Measurements from ENCODE around the gene P4HA3. TPM values are rescaled to one million over a fixed set of nuclear protein-coding genes. Genes with fewer than 3 reads are reported as not detected.

Gene P4HA3
- total RNA-seq, 1 experiment from 2014 or later, result 0.48 TPM

DNA sequence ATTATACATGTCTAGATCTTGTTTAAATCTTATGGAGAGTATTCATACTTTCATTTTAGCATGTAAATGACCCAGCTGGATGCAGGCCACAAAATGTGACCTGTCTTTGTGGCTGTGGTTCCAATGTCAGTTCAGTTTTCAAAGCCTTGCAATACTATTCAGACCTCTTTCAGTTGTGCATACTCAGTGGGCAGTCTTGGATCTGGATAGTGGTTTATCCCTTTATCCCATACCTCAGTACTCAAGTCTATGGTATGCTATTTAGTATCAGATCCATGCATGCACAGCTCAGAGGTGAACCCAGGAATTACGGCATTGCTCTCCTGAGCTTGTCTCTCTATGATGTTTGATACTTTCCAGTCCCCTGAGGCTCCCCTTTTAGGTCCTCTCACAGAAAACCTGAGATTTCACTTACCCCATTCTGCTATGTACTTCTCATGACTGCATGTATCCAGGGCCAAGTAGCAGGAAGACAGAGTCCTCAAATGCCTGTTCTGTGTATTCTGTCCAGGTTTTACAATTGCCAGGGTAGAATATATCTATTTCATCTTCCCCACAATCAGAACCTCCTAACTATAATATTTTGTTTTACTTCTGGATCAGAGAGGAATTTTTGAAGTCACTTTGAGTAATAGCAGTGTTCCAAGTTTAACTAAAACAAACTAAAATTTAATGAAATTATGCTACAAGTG is 6.9 kb upstream of the P4HA3 start:
- peak; percentile 31 for DNase-seq (ENCODE audit: low spot score)

DNA sequence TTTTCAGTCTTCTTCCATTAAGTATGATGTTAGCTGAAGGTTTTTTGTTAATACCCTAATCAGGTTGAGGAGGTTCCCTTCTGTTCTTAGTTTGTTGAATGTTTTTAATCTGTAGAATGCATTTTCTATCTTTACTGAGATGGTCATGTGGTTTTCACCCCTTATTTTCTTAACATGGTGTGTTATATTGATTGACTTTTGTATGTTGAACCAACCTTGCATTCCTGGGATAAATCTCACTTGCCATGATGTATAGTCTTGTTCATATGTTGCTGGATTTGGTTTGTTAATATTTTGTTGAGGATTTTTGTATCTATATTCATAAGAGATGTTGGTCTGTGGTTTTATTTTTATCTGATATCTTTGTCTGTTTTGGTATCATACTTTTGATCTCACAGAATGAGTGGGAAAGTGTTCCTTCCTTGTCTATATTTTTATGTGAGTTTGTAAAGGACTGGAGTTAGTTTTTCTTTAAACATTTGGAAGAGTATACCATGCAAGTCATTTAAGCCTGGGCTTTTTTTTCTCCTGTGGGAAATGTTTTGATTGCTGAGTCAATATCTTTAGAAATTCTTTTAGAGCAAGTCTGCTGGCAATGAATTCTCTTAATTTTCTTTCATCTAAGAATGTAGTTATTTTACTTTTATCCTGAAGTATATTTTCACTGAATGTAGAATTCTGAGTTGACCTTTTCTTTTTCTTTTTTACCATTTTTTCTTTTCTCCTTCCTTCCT is 5.5 kb upstream of the P4HA3 start:
- no peak for DNase-seq (ENCODE audit: low spot score)

DNA sequence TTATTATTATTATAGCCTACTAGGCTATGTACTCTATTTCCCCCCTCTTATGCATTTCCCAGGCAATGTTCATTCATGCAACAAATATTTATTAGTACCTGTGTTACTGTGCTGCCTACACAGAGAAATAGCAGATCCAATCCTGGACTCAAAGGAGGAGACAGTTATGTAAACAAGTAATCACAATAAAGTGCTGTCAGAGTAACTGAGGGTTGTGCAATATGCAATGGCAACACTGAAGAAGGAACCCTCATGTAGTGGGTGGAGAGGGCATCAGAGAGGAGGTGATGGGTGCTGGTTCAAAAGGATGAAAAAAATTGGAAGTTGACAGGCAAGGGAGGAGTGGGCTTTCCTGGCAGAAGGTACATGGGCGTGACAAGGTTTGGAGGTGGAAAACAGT is 886 bp upstream of the P4HA3 start:
- no peak for DNase-seq (ENCODE audit: low spot score)

DNA sequence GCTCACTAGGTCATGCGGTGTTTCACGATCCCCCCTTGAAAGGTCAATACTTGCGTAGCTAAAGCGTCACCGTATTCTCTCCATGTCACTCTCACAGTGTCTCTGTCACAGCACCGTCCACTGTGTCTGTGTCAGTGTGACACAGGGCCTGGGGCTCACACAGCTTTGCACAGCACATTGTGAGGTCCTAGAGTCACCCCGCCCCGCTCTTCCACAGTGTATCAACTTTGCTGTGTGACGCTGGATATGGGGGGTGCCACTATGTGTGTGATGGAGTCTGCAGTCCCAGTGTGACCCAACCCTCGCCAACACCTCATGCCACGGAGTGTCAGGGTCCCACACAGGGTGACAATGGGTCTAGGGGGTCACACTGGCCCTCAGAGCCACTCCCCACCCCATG is 583 bp downstream of the P4HA3 start:
- DNase-seq (ENCODE audit: low spot score), result no peak

DNA sequence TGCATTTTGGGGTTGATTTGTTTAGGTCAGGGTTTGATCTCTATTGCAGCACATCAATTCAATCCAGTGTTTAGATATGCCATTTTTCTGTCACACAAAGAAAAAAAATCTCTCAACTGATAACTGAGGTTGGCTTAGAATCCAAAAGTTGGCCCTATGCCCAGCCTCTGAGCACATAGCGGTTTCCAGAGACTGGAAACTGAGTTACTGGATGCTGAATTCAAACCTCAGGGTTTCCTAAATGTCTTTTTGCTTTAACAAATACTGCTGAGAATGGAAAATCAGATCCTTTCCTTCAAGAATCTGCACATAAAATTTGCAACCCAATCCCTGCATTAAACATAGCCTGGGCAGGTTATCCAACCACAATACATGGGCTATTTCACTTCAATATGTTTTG is 4.0 kb downstream of the P4HA3 start:
- no peak for DNase-seq (ENCODE audit: low spot score)

DNA sequence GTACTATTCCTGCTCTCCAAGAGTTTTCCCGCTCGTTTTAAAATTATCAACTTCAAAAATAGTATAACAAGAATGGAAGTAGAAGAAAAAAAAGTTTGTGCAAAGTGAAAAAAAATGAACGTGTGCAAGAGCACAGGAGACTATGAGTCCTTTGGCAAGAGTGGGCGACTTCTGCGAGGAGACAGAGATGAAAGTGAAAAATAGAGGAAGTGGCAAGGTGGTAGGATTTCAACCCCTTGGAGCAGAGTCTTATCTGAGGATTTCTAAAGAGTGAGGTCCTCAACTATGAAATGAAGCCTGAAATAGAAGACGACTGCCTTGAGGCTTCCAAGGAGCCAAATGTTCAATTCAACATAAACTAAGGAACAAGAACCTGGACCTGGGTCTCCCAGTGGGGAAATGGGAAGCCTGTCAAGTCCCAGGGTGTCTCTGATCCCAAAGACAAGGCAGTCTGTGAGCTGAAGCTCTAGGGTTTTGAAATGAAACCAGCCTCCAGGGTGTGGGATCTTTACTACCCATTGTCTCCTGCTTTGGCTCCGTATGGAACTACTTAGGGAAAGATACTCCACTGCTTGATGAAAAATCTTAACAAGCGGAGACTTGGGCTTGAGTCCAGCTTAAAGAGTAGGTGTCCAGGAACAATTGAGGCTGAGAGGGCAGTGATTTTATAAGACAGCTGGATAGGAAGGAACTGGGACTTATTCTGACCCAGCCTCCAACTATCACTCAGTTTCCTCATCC is 4.8 kb downstream of the P4HA3 start:
- no peak for DNase-seq (ENCODE audit: low spot score)

DNA sequence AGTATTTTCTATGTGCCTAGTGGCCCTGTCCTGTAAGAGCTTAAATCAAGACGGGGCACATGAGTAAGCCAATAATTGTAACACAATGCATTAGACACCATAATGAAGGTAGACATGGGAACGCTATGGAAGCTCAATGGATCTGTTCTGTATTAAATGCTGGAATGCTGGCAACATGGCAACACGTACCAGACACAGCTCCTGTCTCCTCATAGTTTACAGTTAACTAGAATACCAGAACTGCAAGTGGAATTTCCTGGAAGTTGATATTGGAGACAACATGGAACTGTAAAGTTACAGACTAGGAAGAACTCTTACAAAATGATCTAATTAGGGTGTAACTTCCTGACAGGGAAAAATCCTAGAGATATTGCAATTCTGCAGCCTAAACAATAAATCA is 12.4 kb downstream of the P4HA3 start:
- DNase-seq (ENCODE audit: low spot score), result no peak

DNA sequence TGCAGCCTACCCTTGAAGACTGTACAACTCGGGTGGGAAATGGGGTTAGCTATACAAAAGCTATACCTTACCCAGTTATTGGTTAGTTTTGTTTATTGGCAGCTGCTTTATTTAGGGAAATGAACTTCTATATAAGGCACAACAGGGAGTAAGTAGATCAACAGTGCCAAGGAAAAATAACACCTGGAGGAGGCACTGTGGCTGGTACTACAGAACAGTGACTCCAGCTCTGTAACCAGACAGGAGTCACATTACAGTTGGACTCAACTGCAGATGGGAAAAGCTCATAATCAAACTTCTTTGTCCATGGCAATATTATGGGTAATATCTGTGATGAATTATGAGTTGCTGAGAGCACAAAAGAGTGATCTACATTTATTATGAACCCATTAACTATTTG is 14.0 kb downstream of the P4HA3 start:
- DNase-seq (ENCODE audit: low spot score), result no peak

DNA sequence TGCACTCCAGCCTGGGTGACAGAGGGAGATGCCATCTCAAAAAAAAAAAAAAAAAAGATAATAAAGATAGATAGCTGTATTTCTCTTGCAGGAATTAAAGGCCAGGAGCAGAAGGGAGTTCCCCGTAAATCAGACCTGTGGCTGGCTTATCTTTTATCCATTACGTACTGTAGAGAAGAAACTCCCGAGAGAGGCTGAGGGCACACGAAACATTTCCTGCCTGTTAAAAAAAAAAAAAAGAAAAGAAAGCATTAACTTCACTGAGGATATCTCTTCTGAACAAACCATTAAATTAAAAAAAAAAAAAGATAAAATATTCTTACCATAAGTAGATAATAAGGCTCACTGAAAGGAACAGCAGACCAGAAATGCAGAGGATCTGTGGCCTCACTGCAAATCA is 22.5 kb downstream of the P4HA3 start:
- DNase-seq (ENCODE audit: low spot score), result peak; percentile 62

DNA sequence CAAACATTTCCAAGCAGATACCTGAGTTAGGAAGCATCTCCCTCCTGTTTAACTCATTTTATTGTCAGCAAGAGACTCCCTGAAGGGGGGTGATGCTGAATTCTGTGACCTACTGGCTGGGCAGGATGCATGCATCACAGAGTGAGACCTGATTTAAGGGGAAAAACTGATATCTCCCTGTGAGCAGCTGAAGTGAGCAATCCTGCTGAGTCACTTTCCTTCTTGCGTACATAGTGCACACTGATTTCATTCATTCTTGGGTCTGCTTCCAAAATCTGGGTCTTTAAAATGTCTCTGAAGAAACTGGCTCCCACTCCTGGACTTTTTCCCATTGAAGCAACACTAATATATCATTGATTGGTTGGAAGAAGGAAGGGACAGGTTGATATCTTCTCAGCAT is 23.3 kb downstream of the P4HA3 start:
- DNase-seq (ENCODE audit: low spot score), result peak; percentile 92

DNA sequence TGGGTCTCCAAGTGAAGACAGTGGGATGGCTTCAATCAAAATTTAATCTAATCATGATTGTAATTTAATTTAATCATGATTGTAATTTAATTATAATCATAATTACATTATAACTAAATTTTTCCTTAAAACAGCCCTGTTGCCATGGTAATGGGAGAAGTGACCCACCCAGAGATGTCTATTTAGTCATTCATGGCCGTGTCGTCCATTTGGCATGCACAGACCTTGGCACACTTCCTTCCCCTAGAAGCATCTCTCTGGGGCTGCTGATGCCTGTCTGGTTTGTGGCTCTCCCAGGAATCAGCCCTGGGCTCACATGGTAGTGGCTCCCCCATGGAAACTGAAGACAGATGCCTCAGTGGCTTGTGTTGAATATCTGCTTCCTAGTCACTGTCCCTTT is 27.0 kb downstream of the P4HA3 start:
- DNase-seq (ENCODE audit: low spot score), result no peak

DNA sequence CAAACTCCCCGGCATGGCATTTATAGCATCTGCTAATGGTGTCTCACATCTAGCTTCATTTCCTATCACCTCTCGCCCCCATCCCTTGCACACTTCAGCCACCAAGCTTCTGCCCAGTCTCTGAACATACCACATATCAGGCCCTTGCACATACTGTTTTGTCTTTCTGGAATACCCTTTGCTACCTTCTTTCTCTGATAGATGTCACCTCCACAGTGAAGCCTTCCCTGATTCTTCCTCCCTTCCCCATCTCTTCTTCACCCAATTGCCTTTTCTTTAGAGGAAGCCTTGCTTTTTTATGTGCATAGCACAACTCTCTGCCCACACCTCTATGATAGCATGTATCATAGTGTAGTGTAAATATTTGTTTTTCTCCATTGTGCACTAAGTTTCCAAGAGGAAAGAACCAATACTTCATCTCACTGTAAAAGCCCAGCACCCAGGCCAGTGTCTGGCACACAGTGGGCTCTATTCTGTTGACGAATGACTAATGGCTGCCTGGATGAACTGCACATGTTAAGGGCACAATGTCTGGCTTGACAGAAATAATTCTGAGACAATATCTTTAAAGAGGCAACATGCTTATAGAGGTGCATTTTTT is 27.8 kb downstream of the P4HA3 start:
- no peak for DNase-seq (ENCODE audit: low spot score)

DNA sequence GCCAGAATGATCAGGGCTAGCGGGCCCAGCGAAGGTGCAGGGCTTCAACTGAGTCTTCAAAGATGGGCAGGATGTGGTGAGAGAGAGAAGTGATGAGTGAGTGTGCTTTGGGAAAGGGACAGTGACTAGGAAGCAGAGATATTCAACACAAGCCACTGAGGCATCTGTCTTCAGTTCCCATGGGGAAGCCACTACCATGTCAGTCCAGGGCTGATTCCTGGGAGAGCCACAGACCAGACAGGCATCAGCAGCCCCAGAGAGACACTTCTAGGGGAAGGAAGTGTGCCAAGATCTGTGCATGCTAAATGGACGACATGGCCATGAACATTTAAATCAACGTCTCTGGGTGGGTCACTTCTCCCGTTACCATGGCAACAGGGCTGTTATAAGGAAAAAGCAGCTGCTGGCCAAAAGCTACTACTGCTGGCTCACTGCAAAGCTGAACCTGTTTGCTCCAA is 28.5 kb downstream of the P4HA3 start:
- no peak for DNase-seq (ENCODE audit: low spot score)

DNA sequence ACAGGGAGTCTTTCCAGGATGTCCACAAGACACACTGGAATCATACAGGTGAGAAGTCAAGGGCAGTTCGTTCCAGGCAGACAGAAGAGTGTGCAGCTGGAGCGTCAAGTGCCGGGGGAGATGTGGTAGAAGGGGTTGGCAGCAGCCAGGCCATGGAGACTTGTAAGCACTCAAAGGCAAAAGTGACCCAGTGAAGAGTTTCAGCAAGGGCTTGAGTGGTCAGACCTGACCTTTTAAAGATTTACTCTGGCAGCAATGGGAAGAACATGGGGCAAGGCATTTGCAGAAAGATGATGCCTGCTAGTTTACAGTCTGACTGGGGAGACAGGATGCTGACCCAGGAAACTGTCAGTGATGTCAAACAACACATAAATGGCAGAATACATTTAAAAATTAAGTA is 29.0 kb downstream of the P4HA3 start:
- no peak for DNase-seq (ENCODE audit: low spot score)

DNA sequence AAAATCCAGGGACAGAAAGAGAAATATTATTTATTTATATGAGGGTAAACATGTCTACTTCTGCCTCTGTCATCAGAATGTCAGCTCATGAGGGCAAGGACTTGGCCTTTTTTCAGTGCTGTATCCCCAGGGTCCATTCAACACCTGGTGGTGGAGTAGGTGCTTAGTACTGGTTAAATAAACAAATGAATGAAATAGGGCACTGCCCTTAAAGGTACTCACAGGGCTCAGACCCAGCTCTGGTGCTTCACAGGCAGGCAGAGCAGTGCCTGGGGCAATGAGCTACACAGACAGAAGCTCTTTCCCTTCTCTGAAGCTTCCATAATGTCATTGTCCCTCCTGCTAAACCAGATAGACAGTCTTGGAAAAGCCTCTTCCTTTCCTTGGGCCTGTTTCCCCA is 30.9 kb downstream of the P4HA3 start:
- DNase-seq (ENCODE audit: low spot score), result no peak

DNA sequence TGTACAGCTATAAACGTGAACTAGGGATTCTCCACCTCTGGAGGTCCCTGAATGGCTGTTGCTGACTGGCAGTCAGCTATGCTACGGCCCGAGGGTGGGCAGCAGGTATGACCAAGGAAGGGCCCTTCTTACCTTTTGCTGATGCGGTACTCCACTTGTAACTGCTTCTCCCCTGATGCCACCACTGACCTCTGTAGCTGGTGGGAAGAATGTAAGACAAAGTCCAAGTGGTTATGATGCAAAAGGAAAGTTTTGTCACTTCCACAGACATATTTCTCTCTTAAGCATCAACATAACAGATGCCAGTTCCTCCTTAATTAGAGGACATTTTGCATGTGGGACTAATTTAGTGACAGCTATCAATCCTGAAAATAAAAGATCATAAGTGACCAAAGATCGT is 32.2 kb downstream of the P4HA3 start:
- DNase-seq (ENCODE audit: low spot score), result no peak

DNA sequence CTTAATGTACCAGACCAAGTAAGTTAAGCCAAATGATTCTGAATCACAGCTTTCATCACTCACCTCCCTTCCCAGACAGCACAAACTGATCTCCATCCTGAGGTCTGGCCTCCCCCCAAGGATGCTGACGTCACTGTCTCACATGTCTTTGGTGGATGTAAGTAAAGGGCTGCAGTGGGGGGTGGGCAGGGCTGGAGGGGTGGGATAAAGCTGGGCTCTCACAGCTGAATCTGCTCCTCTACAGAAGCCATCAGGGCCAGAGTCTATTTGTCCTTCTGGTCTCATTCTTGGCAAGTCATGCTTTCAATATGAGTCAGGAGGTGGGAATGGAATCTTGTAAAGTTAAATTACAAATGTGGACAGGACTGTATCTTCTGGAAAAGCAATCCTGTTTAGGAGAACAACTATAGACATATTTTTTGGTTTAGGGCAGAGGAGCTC is 32.7 kb downstream of the P4HA3 start:
- peak; percentile 89 for DNase-seq (ENCODE audit: low spot score)

DNA sequence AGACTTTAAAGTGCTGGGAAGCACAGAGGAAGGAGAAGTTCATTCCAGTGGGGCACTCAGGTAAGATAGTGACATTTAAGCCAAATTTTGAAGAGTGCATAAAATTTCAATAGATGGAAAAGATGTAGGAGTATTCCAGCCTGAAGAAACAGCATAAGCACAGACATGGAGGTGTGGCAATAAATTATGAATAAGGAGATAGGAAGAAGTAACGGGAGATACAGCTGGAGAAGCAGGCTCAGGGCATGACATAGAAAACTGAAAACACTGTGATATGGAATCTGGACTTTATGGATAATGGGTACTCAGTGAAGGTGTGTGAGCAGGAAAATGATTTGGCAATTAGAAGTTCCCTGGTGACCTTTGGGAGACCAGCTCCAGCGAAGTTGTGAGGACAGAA is 33.3 kb downstream of the P4HA3 start:
- no peak for DNase-seq (ENCODE audit: low spot score)

DNA sequence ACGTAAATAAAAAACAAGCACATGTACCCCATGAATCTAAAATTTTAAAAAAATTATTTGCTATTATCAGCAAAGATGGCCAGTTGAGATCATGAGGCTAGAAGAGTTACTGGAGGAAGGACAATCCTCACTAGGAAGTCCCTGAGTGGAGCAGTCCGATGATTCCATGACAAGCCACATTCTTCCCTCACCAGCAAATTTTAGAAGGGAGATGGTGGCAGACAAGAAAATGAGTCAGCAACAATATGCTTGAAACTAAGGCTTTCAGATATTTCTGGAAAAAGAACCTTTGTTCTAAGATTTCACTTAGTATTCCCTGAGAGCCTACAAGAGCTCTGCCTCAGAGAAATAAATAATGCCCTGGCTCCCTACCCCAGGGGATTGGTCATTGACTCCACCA is 34.9 kb downstream of the P4HA3 start:
- DNase-seq (ENCODE audit: low spot score), result peak; percentile 21

DNA sequence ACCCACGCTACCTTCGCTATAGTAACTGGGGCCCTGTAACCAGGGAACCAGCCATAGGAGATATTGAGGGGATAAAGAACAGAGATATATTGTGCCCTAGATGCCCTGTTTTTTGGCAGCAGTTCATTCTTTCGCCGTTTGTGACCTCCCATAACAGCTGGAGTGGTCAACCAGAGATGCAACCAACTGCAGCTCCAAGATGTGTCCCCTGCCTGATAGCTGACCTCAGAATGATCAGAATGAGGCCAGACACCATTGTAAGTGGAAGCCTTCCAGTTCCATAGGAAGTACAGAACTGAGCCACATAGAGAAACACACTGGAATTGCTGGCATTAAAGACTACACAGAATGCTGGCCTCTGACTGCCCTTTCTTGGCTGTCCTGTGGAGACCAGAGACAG is 39.2 kb downstream of the P4HA3 start:
- DNase-seq (ENCODE audit: low spot score), result no peak

DNA sequence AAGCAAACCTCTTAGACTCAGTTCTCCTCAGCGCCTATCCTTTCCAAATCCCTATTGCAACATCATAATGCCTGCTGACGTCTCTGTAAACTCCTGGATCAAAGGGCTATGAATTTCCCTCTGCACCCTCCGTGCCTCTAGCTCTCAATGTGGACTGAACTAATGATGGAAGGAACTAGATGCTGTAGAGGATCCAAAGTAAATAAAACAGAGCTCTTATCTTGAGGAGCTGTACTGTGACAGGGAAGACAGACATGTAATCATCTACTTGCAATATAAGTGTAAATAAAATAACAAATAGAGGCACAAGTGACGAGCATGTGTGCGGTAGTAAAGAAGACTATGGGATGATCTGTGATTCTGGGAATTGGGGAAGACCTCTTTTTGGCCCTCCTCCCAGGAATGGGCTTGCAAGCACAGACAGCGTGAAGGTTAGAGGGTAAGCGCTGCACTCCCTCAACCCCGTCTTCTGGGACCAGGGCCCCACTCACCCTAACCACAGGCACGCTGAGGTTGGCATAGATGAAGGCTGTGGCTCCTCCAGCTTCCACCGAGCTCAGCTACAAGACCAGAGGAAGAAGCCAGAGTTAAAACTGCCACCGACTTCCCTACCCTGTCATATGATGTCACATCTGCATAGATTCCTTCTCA is 42.2 kb downstream of the P4HA3 start:
- DNase-seq (ENCODE audit: low spot score), result no peak

DNA sequence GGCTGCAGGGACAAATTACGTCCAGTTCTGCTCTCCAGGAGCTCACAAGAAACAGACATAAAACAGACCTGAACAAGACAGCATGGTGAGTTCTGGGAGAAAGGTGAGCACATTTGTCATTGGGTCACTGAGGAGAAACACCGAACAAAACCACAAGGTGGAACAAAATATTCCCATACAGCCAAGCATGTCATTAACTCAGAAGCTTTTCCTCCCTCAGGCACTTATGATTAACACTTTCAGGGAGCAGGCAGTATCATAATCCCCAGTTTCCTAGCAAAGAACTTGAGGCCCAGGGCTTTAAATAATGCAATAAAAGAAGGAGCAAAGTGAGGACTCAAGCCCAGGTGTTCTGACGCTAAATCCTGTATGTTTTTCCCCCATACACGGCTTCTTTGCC is 43.0 kb downstream of the P4HA3 start:
- DNase-seq (ENCODE audit: low spot score), result no peak
